GM19099 (cell line): ENCODE measurements around the gene KLHL26.

ENCODE experiments used
- POLR2A ChIP-seq: IDR thresholded peaks from 3 replicates; pipeline ENCODE4 v1.6.1; 2011; ENCODE audit warnings: low read depth; ENCODE audit not compliant: insufficient read length; ENCODE audit errors: extremely low read depth

The KLHL26 gene

GRCh38 chr19:18718846-18719458, 82.1 kb downstream of the KLHL26 start:
- no peak for TF ChIP-seq POLR2A

GRCh38 chr19:18719541-18719940, 82.7 kb downstream of the KLHL26 start:
- TF ChIP-seq POLR2A: no peak
